IMR-90 (cell line): ENCODE data around the gene PRLH. TPM values are rescaled to one million over a fixed set of nuclear protein-coding genes. Genes with fewer than 3 reads are reported as not detected.

Source experiments
- ATAC-seq: fragments of 200-7000 bp; cut with Tn5 transposase; 2 replicates; pipeline ENCODE4 v1.9.1; 2020; ENCODE audit warnings: low read depth, mild to moderate bottlenecking, moderate library complexity
- BruUV-seq: library from RNA; stranded (reverse); fragments of 400-500 nt; replicated peaks from 2 replicates; lab custom pipeline; 2021; lab: Mats Ljungman, UMichigan
- CTCF ChIA-PET: fragments of 300-600 bp; formaldehyde crosslinking; extraction: SDS; loops from one replicate; lab custom pipeline; 2021; ENCODE audit warnings: antibody characterized with exemption; lab: Yijun Ruan, JAX
- POLR2A ChIA-PET: fragments of 300-600 bp; sonication (Branson Sonifier 250); formaldehyde crosslinking; loops from one replicate; lab custom pipeline; 2022; ENCODE audit warnings: antibody characterized with exemption; ENCODE audit not compliant: unreplicated experiment; lab: Charles Lee
- DNase-seq: peaks from one replicate; pipeline ENCODE4 v3.0.0; 2013
- H2AFZ ChIP-seq: replicated peaks from 2 replicates; pipeline ENCODE3; 2013; ENCODE audit warnings: low read length, mild to moderate bottlenecking; ENCODE audit not compliant: poor library complexity
- H2AK5ac ChIP-seq: 2 replicates; pipeline ENCODE4 v1.6.1; 2013; ENCODE audit warnings: low read depth, low read length, inconsistent platforms
- H2AK9ac ChIP-seq: replicated peaks from 2 replicates; pipeline ENCODE3; 2013; ENCODE audit warnings: mild to moderate bottlenecking, low read depth, low read length, moderate library complexity; ENCODE audit not compliant: poor library complexity
- H2BK120ac ChIP-seq: 2 replicates; pipeline ENCODE4 v1.6.1; 2013; ENCODE audit warnings: low read depth, low read length, inconsistent platforms
- H2BK15ac ChIP-seq: 3 replicates; pipeline ENCODE4 v1.6.1; 2013; ENCODE audit warnings: low read depth, low read length, inconsistent platforms
- H2BK20ac ChIP-seq: 2 replicates; pipeline ENCODE4 v1.6.1; 2013; ENCODE audit warnings: low read depth, mild to moderate bottlenecking, inconsistent platforms, low read length, moderate library complexity
- H2BK5ac ChIP-seq: 2 replicates; pipeline ENCODE4 v1.6.1; 2013; ENCODE audit warnings: mild to moderate bottlenecking, low read depth, low read length, inconsistent platforms; ENCODE audit not compliant: poor library complexity, severe bottlenecking
- H3K14ac ChIP-seq: replicated peaks from 2 replicates; pipeline ENCODE4 v1.6.1; 2013; ENCODE audit warnings: low read depth, low read length, inconsistent platforms
- H3K18ac ChIP-seq: 2 replicates; pipeline ENCODE4 v1.6.1; 2013; ENCODE audit warnings: low read depth, low read length, control low read depth
- H3K23ac ChIP-seq: 2 replicates; pipeline ENCODE4 v1.6.1; 2013; ENCODE audit warnings: low read depth, low read length, inconsistent platforms
- H3K27ac ChIP-seq: 2 replicates; pipeline ENCODE4 v1.5.1; 2013; ENCODE audit warnings: mild to moderate bottlenecking, control low read depth, low read length; ENCODE audit not compliant: insufficient read depth
- H3K27me3 ChIP-seq: 2 replicates; pipeline ENCODE4 v1.6.1; 2013; ENCODE audit warnings: low read length; ENCODE audit not compliant: control insufficient read depth, insufficient read depth
- H3K36me3 ChIP-seq: 2 replicates; pipeline ENCODE4 v1.6.1; 2013; ENCODE audit warnings: low read length, mixed read lengths; ENCODE audit not compliant: control insufficient read depth, insufficient read depth
- H3K4ac ChIP-seq: 2 replicates; pipeline ENCODE4 v1.6.1; 2013; ENCODE audit warnings: low read depth, low read length, inconsistent platforms
- H3K4me1 ChIP-seq: 2 replicates; pipeline ENCODE4 v1.6.1; 2013; ENCODE audit warnings: low read length, mixed read lengths; ENCODE audit not compliant: control insufficient read depth, insufficient read depth
- H3K4me2 ChIP-seq: 2 replicates; pipeline ENCODE4 v1.6.1; 2013; ENCODE audit warnings: low read depth, mild to moderate bottlenecking, control low read depth, low read length, moderate library complexity
- H3K4me3 ChIP-seq: 2 replicates; pipeline ENCODE4 v1.5.1; 2013; ENCODE audit warnings: low read depth, mild to moderate bottlenecking, control low read depth, low read length, moderate library complexity; ENCODE audit not compliant: insufficient read depth
- H3K56ac ChIP-seq: 2 replicates; pipeline ENCODE4 v1.6.1; 2013; ENCODE audit warnings: low read length, inconsistent platforms; ENCODE audit not compliant: insufficient read depth; ENCODE audit errors: extremely low read depth
- H3K79me1 ChIP-seq, 2 experiments: 2 replicates each; pipeline ENCODE4 v1.6.1; 2013; ENCODE audit warnings: low read length in 2 of 2, inconsistent platforms in 1 of 2, low read depth in 1 of 2
- H3K9ac ChIP-seq: 2 replicates; pipeline ENCODE4 v1.6.1; 2013; ENCODE audit warnings: low read depth, low read length, control low read depth
- H3K9me1 ChIP-seq: 2 replicates; pipeline ENCODE4 v1.6.1; 2013; ENCODE audit warnings: low read length, inconsistent platforms; ENCODE audit not compliant: insufficient read depth
- H3K9me3 ChIP-seq: 2 replicates; pipeline ENCODE4 v1.6.1; 2013; ENCODE audit warnings: low read length; ENCODE audit not compliant: control insufficient read depth, insufficient read depth
- H4K20me1 ChIP-seq: 2 replicates; pipeline ENCODE4 v1.6.1; 2013; ENCODE audit warnings: low read length, inconsistent platforms; ENCODE audit not compliant: insufficient read depth
- H4K5ac ChIP-seq: 2 replicates; pipeline ENCODE4 v1.6.1; 2013; ENCODE audit warnings: mild to moderate bottlenecking, low read depth, low read length, control low read depth
- H4K8ac ChIP-seq, 2 experiments: 2 replicates each; pipeline ENCODE4 v1.6.1; 2013; ENCODE audit warnings: low read depth in 2 of 2, low read length in 2 of 2, control low read depth in 1 of 2, inconsistent platforms in 1 of 2
- H4K91ac ChIP-seq: 2 replicates; pipeline ENCODE4 v1.6.1; 2013; ENCODE audit warnings: low read depth, low read length, inconsistent platforms; ENCODE audit not compliant: insufficient read depth
- BHLHE40 ChIP-seq: fragments of 150-350 bp; IDR thresholded peaks from 2 replicates; pipeline ENCODE4 v1.6.1; 2016; ENCODE audit warnings: mild to moderate bottlenecking, low read depth, low read length
- CEBPB ChIP-seq: IDR thresholded peaks from 2 replicates; pipeline ENCODE4 v1.6.1; 2012; ENCODE audit warnings: low read depth, low read length, improper control_type of control experiment
- CHD1 ChIP-seq: IDR thresholded peaks from 2 replicates; pipeline ENCODE4 v1.6.1; 2012; ENCODE audit warnings: low read depth, low read length, improper control_type of control experiment
- ELK1 ChIP-seq: fragments of 150-350 bp; IDR thresholded peaks from 2 replicates; pipeline ENCODE4 v1.6.1; 2016; ENCODE audit warnings: low read depth, mild to moderate bottlenecking, low read length, moderate library complexity, borderline replicate concordance
- FOS ChIP-seq: fragments of 150-350 bp; IDR thresholded peaks from 2 replicates; pipeline ENCODE4 v1.6.1; 2016; ENCODE audit warnings: low read depth, low read length
- MAFK ChIP-seq: IDR thresholded peaks from 2 replicates; pipeline ENCODE4 v1.6.1; 2012; ENCODE audit warnings: low read depth, low read length, improper control_type of control experiment
- MAZ ChIP-seq: IDR thresholded peaks from 2 replicates; pipeline ENCODE4 v1.6.1; 2012; ENCODE audit warnings: low read depth, mild to moderate bottlenecking, low read length, improper control_type of control experiment, moderate library complexity, borderline replicate concordance
- MXI1 ChIP-seq: IDR thresholded peaks from 2 replicates; pipeline ENCODE4 v1.6.1; 2012; ENCODE audit warnings: low read depth, mild to moderate bottlenecking, low read length, moderate library complexity, borderline replicate concordance
- NFE2L2 ChIP-seq: fragments of 150-350 bp; IDR thresholded peaks from 2 replicates; pipeline ENCODE4 v1.6.1; 2016; ENCODE audit warnings: low read depth, mild to moderate bottlenecking, low read length
- POLR2A ChIP-seq: IDR thresholded peaks from 2 replicates; pipeline ENCODE4 v1.6.1; 2012; ENCODE audit warnings: mild to moderate bottlenecking, low read depth, low read length
- RAD21 ChIP-seq: IDR thresholded peaks from 2 replicates; pipeline ENCODE4 v1.6.1; 2012; ENCODE audit warnings: low read length, improper control_type of control experiment
- RCOR1 ChIP-seq: IDR thresholded peaks from 2 replicates; pipeline ENCODE4 v1.6.1; 2012; ENCODE audit warnings: mild to moderate bottlenecking, low read length, improper control_type of control experiment; ENCODE audit not compliant: insufficient replicate concordance
- RFX5 ChIP-seq: IDR thresholded peaks from 2 replicates; pipeline ENCODE4 v1.8.0; 2012; ENCODE audit warnings: low read depth, mild to moderate bottlenecking, low read length, moderate library complexity
- SMC3 ChIP-seq: fragments of 150-350 bp; IDR thresholded peaks from 2 replicates; pipeline ENCODE4 v1.6.1; 2016; ENCODE audit warnings: low read depth, mild to moderate bottlenecking, antibody characterized with exemption, low read length, moderate library complexity
- USF2 ChIP-seq: fragments of 150-350 bp; IDR thresholded peaks from 2 replicates; pipeline ENCODE4 v1.6.1; 2017; ENCODE audit warnings: mild to moderate bottlenecking, antibody characterized with exemption, low read length, low read depth
- WGBS, 2 experiments: methylation state at CpG; one replicate each; pipeline versions ENCODE4 v1.1.5 to v1.1.7; 2013; ENCODE audit warnings: missing lambda C conversion rate in 2 of 2; ENCODE audit not compliant: insufficient read length in 1 of 2; ENCODE audit errors: extremely low coverage in 2 of 2; 5-methylcytosine and 5-hydroxymethylcytosine counted together
- dilution Hi-C: fragments of 300-500 bp; cut with HindIII; formaldehyde crosslinking; loops from one replicate; pipeline ENCODE4 v1.14.3; 2018; ENCODE audit warnings: low sequenced_read_pairs; ENCODE audit not compliant: unreplicated experiment
- in situ Hi-C: fragments of 300-500 bp; cut with MboI; formaldehyde crosslinking; loops from 3 replicates; pipeline ENCODE4 v1.14.3; 2019; ENCODE audit warnings: low sequenced_read_pairs, inconsistent platforms, mixed read lengths
- intact Hi-C: fragments of 100-400 bp; cut with micrococcal nuclease; formaldehyde crosslinking; loops from 2 replicates; pipeline ENCODE4 v1.10.0; 2022
- polyA plus RNA-seq, 3 experiments: library from polyadenylated mRNA; depleted of rRNA; stranded (reverse); fragments of >200 nt; gene quantifications; 2 replicates each; pipeline ENCODE4 v1.2.3, GENCODE V29; 2012; ENCODE audit warnings: low replicate concordance in 1 of 3
- total RNA-seq: library from RNA; depleted of rRNA; stranded (reverse); fragments of >200 nt; gene quantifications from 2 replicates; pipeline ENCODE4 v1.2.3, GENCODE V29; 2012

Gene PRLH
- total and polyA plus RNA-seq, 2 of the 4 experiments (the other 2 are of a cell fraction) = not detected

DNA sequence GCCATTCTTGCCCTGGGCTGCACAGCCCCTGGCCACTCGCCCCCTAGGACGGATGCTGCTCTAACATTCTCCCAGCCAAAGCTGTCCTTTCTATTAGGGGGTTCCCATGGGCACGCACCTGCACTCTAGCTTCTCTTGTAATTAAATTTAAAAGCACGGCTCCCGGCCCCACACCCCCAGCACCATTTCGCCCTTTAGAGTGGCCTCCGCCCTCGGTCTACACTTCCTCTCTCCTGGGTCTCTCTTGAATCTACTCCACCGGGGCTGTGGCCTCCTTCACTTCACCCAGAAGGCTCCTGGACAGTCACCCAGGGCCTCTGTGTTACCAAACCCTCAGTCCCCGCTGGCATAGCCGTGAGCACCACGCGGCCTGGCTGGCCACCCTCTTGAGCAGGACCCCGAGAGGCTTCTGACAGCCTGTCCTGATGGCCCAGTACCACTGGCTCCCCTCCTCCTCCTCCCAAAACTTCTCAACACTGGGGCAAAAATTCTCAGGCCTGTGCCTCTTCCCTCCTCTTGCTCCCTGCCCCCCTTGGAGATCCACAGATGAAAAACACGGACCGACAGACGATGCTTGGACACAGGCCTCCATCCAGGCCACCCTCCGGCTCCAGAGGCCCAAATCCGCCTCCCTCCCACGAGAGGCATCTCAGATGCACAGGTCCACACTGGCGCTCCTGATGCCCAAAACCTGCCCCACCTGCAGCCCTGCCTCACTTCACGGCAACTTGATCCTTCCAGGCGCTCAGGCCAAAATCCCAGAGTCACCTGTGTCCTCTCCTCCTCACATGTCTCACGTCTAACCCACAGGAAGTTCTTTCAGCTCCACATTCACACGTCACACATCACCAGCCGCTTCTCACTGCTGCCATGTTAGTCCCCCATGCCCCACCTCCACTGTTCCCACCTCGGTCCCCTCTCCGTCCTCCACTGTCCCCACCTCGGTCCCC is 31.1 kb downstream of the PRLH start:
- no peak overlapping the region for H2BK20ac ChIP-seq
- H2BK5ac ChIP-seq = no peak overlapping the region
- H3K18ac ChIP-seq = no peak overlapping the region
- dilution Hi-C loops (no loop called here), in situ Hi-C loops (no loop called here), intact Hi-C loops (no loop called here)
- H2BK15ac ChIP-seq = no peak overlapping the region
- no peaks in the 10 kb centered on the region for H3K36me3 ChIP-seq
- H3K9me1 ChIP-seq = 0 out of 2 replicates have a peak, but pooled peaks cover 3% of the 10 kb centered on the region
- H3K4me2 ChIP-seq = no peak overlapping the region
- DNase-seq (no peak), ATAC-seq (no peak)
- H3K4ac ChIP-seq = no peak overlapping the region
- no peak overlapping the region for H4K5ac ChIP-seq
- H2AK5ac ChIP-seq = no peak overlapping the region
- CTCF ChIA-PET = no interaction called here
- POLR2A ChIA-PET = no interaction called here
- BruUV-seq = no TSS peak
- H3K4me3 ChIP-seq = no peak overlapping the region
- no peak overlapping the region for H2BK120ac ChIP-seq
- no peak overlapping the region for H3K56ac ChIP-seq
- H4K8ac ChIP-seq = no peak overlapping the region
- H2AK9ac ChIP-seq = no peak overlapping the region
- H3K27me3 ChIP-seq = no peaks in the 10 kb centered on the region
- H3K9me3 ChIP-seq = no peaks in the 10 kb centered on the region
- no peak overlapping the region for H3K27ac ChIP-seq
- no peak overlapping the region for H4K91ac ChIP-seq
- H3K9ac ChIP-seq = no peak overlapping the region
- TF ChIP-seq ELK1 = no peak
- no peak for TF ChIP-seq USF2
- no peak for TF ChIP-seq SMC3
- no peak for TF ChIP-seq NFE2L2
- TF ChIP-seq CEBPB = no peak
- TF ChIP-seq MAZ = no peak
- TF ChIP-seq FOS = no peak
- TF ChIP-seq MAFK = no peak
- no peak for TF ChIP-seq BHLHE40
- TF ChIP-seq RCOR1 = no peak
- no peak for TF ChIP-seq POLR2A
- TF ChIP-seq MXI1 = no peak
- no peak for TF ChIP-seq RFX5
- no peak for TF ChIP-seq RAD21
- TF ChIP-seq CHD1 = no peak
- H3K79me1 ChIP-seq = no peaks in the 10 kb centered on the region
- no peaks in the 10 kb centered on the region for H4K20me1 ChIP-seq
- no peak overlapping the region for H3K14ac ChIP-seq
- no peak overlapping the region for H3K23ac ChIP-seq
- peaks cover 7% of the 10 kb centered on the region for H3K4me1 ChIP-seq
- H2AFZ ChIP-seq = no peak overlapping the region
- 90% methylated on average over 17 of the region's 29 CpGs; no CpG with 5 or more reads in 1 of the 2 experiments for whole genome bisulfite sequencing, 2 experiments
